Fibroblast of lung (primary cell): Measurements from ENCODE around the gene TKFC. TPM values are rescaled to one million over a fixed set of nuclear protein-coding genes. Genes with fewer than 3 reads are reported as not detected.

Source experiments
- DNase-seq, 2 donors: peaks; one replicate each; pipeline versions ENCODE4 v3.0.0 to v3.0.0-alpha.2; 2010; ENCODE audit warnings: low read depth in 2 of 2
- H2AFZ ChIP-seq: 2 replicates; pipeline ENCODE4 v1.5.1; 2012; ENCODE audit warnings: low read length, control low read depth, inconsistent platforms
- H3K27ac ChIP-seq: 2 replicates; pipeline ENCODE4 v1.5.1; 2011; ENCODE audit warnings: low read length, control low read depth; ENCODE audit not compliant: insufficient read depth
- H3K27me3 ChIP-seq: 2 replicates; pipeline ENCODE4 v1.5.1; 2011; ENCODE audit warnings: mild to moderate bottlenecking, low read length; ENCODE audit not compliant: control insufficient read depth, insufficient read depth
- H3K36me3 ChIP-seq: 2 replicates; pipeline ENCODE4 v1.5.1; 2011; ENCODE audit warnings: low read length; ENCODE audit not compliant: control insufficient read depth, insufficient read depth
- H3K4me1 ChIP-seq: 2 replicates; pipeline ENCODE4 v1.5.1; 2011; ENCODE audit warnings: low read length; ENCODE audit not compliant: control insufficient read depth, insufficient read depth; ENCODE audit errors: extremely low read depth
- H3K4me2 ChIP-seq: 2 replicates; pipeline ENCODE4 v1.5.1; 2011; ENCODE audit warnings: low read length, control low read depth; ENCODE audit not compliant: insufficient read depth; ENCODE audit errors: extremely low read depth
- H3K4me3 ChIP-seq, 4 experiments: fragments of 200-600 bp in 1 of 4; sonication (generic) in 1 of 4; replicated peaks in 1 of 4; 2 replicates each; pipeline ENCODE4 v1.5.1; 2011 to 2016; ENCODE audit warnings: low read length in 4 of 4, low read depth in 3 of 4, mild to moderate bottlenecking in 3 of 4, control low read depth in 2 of 4, inconsistent platforms in 1 of 4, mixed read lengths in 1 of 4; ENCODE audit not compliant: insufficient read depth in 1 of 4; ENCODE audit errors: control extremely low read depth in 1 of 4
- H3K79me2 ChIP-seq: 2 replicates; pipeline ENCODE4 v1.5.1; 2012; ENCODE audit warnings: mild to moderate bottlenecking, low read length, inconsistent platforms; ENCODE audit not compliant: control insufficient read depth, insufficient read depth
- H3K9ac ChIP-seq: 2 replicates; pipeline ENCODE4 v1.5.1; 2011; ENCODE audit warnings: mild to moderate bottlenecking, low read length, control low read depth; ENCODE audit not compliant: insufficient read depth
- H3K9me3 ChIP-seq: 2 replicates; pipeline ENCODE4 v1.5.1; 2012; ENCODE audit warnings: low read depth, low read length; ENCODE audit not compliant: control insufficient read depth, insufficient read depth
- H4K20me1 ChIP-seq: 2 replicates; pipeline ENCODE4 v1.5.1; 2011; ENCODE audit warnings: low read length; ENCODE audit not compliant: control insufficient read depth, insufficient read depth; ENCODE audit errors: extremely low read depth
- EZH2 ChIP-seq: IDR thresholded peaks from 2 replicates; pipeline ENCODE4 v1.5.1; 2012; ENCODE audit warnings: low read length, control low read depth, mild to moderate bottlenecking; ENCODE audit errors: missing control alignments
- polyA plus RNA-seq, 2 donors: library from polyadenylated mRNA; depleted of rRNA in 1 of 2; stranded (reverse) in 1 of 2; unstranded in 1 of 2; fragments of >200 nt; gene quantifications; 2 replicates each; pipeline ENCODE4 v1.2.1, GENCODE V29; 2011 to 2012; ENCODE audit warnings: missing spikeins in 1 of 2
- total RNA-seq: library from RNA; depleted of rRNA; stranded (reverse); fragments of >200 nt; gene quantifications from 2 replicates; pipeline ENCODE4 v1.2.1, GENCODE V29; 2014
- TF ChIP-seq, protein P1 (sequence below), 2 donors: IDR thresholded peaks in 1 of 2; conservative IDR thresholded peaks in 1 of 2; 1 replicate in 1 of 2; 2 replicates in 1 of 2; pipeline ENCODE4 v1.5.1; 2011 to 2012; ENCODE audit warnings: low read length in 2 of 2, control low read depth in 1 of 2, inconsistent platforms in 1 of 2, low read depth in 1 of 2, mild to moderate bottlenecking in 1 of 2

The TKFC gene
- total and polyA plus RNA-seq, 2 donors (not counting 1 experiment from before 2014, with no cell fraction given), result 11.5 to 27.1 TPM

GRCh38 chr11:61325649-61326414, 7.2 kb upstream of the TKFC start:
- peak; percentile 22 to 43 for DNase-seq
- Histone ChIP-seq H3K9ac (no peak overlapping the region), H3K9me3 (no peaks in the 10 kb centered on the region), H3K4me3 (no peak overlapping the region), H3K27me3 (no peaks in the 10 kb centered on the region), H3K27ac (no peak overlapping the region), H3K36me3 (peaks cover 23% of the 10 kb centered on the region), H3K4me1 (peaks cover 7% of the 10 kb centered on the region), H4K20me1 (peaks cover 4% of the 10 kb centered on the region), H3K79me2 (peaks cover 46% of the 10 kb centered on the region), H3K4me2 (no peak overlapping the region), H2AFZ (no peak overlapping the region)
- no peak for TF ChIP-seq EZH2
- TF ChIP-seq, protein P1, sequence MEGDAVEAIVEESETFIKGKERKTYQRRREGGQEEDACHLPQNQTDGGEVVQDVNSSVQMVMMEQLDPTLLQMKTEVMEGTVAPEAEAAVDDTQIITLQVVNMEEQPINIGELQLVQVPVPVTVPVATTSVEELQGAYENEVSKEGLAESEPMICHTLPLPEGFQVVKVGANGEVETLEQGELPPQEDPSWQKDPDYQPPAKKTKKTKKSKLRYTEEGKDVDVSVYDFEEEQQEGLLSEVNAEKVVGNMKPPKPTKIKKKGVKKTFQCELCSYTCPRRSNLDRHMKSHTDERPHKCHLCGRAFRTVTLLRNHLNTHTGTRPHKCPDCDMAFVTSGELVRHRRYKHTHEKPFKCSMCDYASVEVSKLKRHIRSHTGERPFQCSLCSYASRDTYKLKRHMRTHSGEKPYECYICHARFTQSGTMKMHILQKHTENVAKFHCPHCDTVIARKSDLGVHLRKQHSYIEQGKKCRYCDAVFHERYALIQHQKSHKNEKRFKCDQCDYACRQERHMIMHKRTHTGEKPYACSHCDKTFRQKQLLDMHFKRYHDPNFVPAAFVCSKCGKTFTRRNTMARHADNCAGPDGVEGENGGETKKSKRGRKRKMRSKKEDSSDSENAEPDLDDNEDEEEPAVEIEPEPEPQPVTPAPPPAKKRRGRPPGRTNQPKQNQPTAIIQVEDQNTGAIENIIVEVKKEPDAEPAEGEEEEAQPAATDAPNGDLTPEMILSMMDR (conservative IDR thresholded peaks at IDR 0.05 in 1 of 2, IDR thresholded peaks at IDR 0.05 in 1 of 2; ENCODE audit: low read depth in 1 of 2, low read length in 2 of 2), result no peak

- H3K36me3 ChIP-seq, result peaks cover 21% of the 10 kb centered on the region
- H2AFZ ChIP-seq, result no peak overlapping the region
- H3K79me2 ChIP-seq, result peaks cover 65% of the 10 kb centered on the region
- H3K4me3 ChIP-seq, result no peak overlapping the region
- DNase-seq, result peak in 1 of 2 donors; percentile 75
- H3K9me3 ChIP-seq, result no peaks in the 10 kb centered on the region
- no peak for TF ChIP-seq EZH2
- TF ChIP-seq, protein P1 (conservative IDR thresholded peaks at IDR 0.05 in 1 of 2, IDR thresholded peaks at IDR 0.05 in 1 of 2; ENCODE audit: low read depth in 1 of 2, low read length in 2 of 2), result no peak
- H3K4me2 ChIP-seq, result no peak overlapping the region
- H3K27ac ChIP-seq, result peak overlapping the region; percentile 11
- no peak overlapping the region for H3K9ac ChIP-seq
- H3K4me1 ChIP-seq, result peaks cover 9% of the 10 kb centered on the region
- no peaks in the 10 kb centered on the region for H3K27me3 ChIP-seq
- H4K20me1 ChIP-seq, result peaks cover 4% of the 10 kb centered on the region
Observed at GRCh38 chr11:61327669-61328071, 5.4 kb upstream of the TKFC start.

DNA sequence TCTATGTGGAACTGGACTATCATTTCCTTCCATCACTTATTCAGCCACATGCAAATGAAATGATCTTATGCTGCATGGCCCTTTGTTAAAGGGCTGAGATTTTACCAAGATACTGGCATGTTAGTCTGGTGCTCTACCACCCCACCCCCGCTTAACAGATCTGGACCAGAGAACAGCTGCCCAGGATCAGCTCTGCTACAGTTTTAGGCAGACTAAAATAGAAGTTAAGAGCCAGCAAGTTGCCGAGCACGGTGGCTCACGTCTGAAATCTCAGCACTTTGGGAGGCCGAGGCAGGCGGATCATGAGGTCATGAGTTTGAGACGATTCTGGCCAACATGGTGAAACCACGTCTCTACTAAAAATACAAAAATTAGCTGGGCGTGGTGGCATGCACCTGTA, 4.7 kb upstream of the TKFC start:
- Histone ChIP-seq H3K4me1 (peaks cover 9% of the 10 kb centered on the region), H3K4me3 (no peak overlapping the region), H3K9ac (no peak overlapping the region), H3K27me3 (no peaks in the 10 kb centered on the region), H3K4me2 (no peak overlapping the region), H4K20me1 (peaks cover 4% of the 10 kb centered on the region), H3K27ac (no peak overlapping the region), H2AFZ (no peak overlapping the region), H3K36me3 (peaks cover 19% of the 10 kb centered on the region), H3K79me2 (peaks cover 67% of the 10 kb centered on the region), H3K9me3 (no peaks in the 10 kb centered on the region)
- TF ChIP-seq EZH2, result no peak
- TF ChIP-seq, protein P1 (conservative IDR thresholded peaks at IDR 0.05 in 1 of 2, IDR thresholded peaks at IDR 0.05 in 1 of 2; ENCODE audit: low read depth in 1 of 2, low read length in 2 of 2), result no peak
- no peak for DNase-seq
